SK-N-MC (cell line): ENCODE measurements around the gene TMEM69.

Experiments
- EZH2 ChIP-seq: fragments of 200-600 bp; sonication (generic); IDR thresholded peaks from one replicate; pipeline ENCODE4 v1.6.1; 2017; ENCODE audit warnings: antibody characterized with exemption
- FOXP2 ChIP-seq: optimal IDR thresholded peaks from 2 replicates; pipeline ENCODE3; 2011; ENCODE audit warnings: mild to moderate bottlenecking, moderate library complexity; ENCODE audit not compliant: insufficient read depth; ENCODE audit errors: extremely low read length, control extremely low read depth
- POLR2AphosphoS5 ChIP-seq: IDR thresholded peaks from 2 replicates; pipeline ENCODE4 v1.6.1; 2012; ENCODE audit warnings: mild to moderate bottlenecking, low read depth, low read length, borderline replicate concordance

DNA sequence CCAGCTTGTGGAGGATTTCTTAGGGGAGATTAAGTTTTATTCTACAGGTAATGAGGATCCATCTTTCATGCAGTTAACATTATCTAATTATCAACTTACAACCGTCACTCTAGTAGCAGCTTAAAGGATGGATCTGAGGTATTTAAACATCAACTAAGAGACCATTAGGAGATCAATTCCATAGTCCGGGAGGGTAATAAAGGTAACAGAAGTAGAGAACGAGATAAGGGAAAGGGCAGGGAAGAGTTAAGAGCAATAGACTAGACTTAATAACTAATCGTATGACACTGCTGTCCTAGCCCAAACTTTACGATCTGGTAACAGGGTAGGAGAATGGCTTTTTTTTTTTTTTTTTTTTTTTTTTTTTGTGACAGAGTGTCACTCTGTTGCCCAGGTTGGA is 44.7 kb upstream of the TMEM69 start:
- no peak for TF ChIP-seq EZH2
- TF ChIP-seq POLR2AphosphoS5 = no peak
- TF ChIP-seq FOXP2 = no peak
